CD4-positive, alpha-beta T cell treated with Interleukin-15 for 1 hour (primary cell): ENCODE results near the gene BCAT1.
"Not testable (repeated sequence)": the region's sequence is repeated elsewhere in the genome, so short reads cannot be mapped to it uniquely, and the experiment has no call there.

Experiments
- DNase-seq: peaks from one replicate; pipeline ENCODE4 v3.0.0-alpha.2; 2020

Gene BCAT1

DNA sequence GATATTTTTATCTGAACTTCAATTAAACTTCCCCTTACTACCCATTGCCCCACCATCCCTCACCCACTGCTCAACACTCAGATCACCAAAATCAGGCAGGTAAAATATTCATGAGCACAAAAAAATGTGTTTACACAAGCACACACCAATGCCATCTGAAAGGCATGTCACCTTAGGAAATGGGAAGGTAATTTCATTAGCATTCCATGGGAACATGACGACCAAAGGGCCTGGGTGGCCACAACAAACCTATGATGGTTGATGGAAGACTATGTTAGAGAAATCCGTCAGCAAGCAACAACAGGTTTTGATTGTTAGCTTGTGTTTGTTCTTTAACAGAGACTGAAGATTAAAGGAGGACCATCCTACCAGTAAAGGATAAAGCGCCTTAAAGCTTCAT, 97.6 kb downstream of the BCAT1 start:
- DNase-seq = no peak

DNA sequence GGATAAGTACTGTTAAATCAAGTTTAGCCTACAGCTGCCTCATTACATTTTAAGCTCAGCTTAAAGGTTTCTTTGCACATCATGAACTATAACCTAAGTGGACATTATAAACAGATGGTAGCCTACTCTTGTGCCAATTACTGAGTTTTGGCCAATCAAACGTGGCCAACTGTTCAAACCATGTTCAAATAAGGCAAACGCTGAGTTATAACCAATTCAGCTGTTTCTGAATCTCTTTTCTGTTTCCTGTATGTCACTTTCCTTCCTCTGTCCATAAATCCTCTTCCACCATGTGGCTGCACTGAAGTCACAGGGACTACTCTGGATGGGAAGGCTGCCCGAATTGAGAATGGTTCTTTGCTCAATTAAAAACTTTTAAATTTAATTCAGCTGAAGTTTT, 98.4 kb downstream of the BCAT1 start:
- no peak for DNase-seq

DNA sequence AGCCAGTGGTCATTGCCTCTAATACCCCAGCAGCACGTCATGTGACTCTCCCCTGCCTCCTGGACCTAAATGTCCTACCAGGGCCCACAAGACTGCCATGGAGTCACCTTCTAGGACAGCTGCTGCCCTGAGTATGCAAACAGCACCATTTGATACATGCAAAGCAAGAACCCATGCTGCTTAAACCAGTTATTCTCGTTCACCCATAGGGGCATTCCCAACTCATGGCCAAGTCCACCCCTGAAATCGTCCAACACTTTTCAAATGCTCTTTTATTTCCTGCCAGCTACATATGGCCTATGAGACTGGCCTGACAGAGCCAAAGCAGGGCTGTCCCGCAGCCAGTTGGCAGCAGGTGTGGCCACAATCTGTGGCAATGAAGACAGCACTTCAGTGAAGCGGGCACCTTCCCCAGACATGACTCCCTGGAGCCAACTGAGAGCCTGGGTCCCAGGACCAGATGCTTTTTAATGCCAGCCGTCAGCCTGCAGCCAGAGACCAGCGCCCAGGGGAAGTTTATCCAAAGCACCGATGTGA, 99.9 kb downstream of the BCAT1 start:
- no peak for DNase-seq

- no peak for DNase-seq
These were observed 102.2 kb downstream of the BCAT1 start for GRCh38 chr12:24846689-24847088.

DNA sequence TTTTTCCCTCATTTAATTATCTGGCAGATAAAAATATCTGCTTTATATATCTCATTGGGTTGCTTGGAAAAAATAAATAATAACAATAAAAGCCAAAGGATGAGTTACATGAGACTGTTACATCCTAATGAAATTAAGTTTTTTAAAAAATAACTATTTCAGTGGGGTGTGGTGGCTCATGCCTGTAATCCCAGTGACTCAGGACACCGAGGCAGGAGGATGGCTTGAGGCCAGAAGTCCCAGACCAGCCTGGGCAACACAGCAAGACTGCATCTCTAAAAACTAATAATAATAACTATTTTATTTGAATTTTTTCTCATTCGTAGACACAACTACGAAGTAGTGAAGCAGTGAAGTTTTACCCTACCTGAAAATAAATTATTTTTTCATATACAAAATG, 103.3 kb downstream of the BCAT1 start:
- DNase-seq = no peak

GRCh38 chr12:24840046-24840800, 108.7 kb downstream of the BCAT1 start:
- no peak for DNase-seq

GRCh38 chr12:24839268-24839791, 109.6 kb downstream of the BCAT1 start:
- no peak for DNase-seq

DNA sequence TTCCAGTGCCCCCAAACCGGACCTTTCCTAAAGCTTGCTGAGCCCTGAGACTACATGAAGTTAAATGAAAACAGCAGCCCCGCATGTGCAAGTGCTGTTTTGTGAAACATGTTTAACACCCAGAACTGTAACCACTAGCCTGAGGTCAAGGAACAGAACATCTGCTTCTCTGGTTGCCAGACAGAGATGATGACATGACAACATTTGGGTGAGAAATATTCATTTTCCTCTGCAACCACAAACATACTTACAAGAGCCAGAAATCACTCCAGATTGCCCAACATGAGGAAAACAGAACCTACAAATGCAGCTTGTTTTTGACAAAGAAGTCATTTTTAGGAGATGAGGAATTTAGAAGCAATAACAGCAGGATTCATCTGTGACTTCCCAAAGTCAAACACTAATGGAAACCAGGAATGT, 110.4 kb downstream of the BCAT1 start:
- DNase-seq = no peak

GRCh38 chr12:24835377-24835776, 113.5 kb downstream of the BCAT1 start:
- DNase-seq = no peak

- DNase-seq = no peak
These were observed 115.4 kb downstream of the BCAT1 start for GRCh38 chr12:24833513-24833912.

- DNase-seq = no peak
These were observed 124.9 kb downstream of the BCAT1 start for GRCh38 chr12:24823808-24824515.

GRCh38 chr12:24822121-24822899, 126.6 kb downstream of the BCAT1 start:
- DNase-seq = no peak

- DNase-seq = no peak
These were observed 127.2 kb downstream of the BCAT1 start for GRCh38 chr12:24821691-24822090.

GRCh38 chr12:24820872-24821271, 128.0 kb downstream of the BCAT1 start:
- DNase-seq = no peak

DNA sequence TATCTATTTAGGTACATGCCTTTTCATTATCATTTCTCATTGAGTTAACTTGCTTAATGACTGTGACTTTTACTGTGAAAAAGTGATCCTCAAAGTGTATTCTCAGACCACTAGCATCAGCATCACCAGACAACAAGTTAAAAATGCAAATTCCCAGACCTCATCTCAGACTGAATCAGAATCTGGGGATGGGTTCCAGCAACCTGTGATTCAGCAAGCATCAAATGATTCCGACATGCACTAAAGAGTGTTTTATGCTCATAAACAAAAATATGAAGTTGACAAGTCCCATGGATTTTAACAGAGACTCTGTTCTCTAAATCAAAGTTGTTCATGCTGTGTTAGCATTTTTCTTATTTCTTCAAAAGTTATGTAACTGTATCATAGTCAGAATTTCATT, 130.6 kb downstream of the BCAT1 start:
- DNase-seq = no peak

DNA sequence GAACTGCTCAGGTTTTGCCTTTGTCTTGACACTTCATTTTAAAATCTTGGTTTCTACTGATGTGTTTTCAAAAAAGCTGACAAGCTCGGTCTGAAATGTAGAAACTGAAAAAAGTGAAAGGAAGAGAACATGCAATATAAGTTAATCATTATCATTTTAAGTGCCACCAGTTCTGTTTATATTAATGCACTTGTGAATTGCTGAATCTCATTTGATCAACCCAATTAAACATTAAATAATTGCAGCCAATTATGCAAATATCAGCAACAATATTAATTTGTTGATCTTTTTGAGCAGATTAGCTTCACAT, 133.8 kb downstream of the BCAT1 start:
- no peak for DNase-seq

DNA sequence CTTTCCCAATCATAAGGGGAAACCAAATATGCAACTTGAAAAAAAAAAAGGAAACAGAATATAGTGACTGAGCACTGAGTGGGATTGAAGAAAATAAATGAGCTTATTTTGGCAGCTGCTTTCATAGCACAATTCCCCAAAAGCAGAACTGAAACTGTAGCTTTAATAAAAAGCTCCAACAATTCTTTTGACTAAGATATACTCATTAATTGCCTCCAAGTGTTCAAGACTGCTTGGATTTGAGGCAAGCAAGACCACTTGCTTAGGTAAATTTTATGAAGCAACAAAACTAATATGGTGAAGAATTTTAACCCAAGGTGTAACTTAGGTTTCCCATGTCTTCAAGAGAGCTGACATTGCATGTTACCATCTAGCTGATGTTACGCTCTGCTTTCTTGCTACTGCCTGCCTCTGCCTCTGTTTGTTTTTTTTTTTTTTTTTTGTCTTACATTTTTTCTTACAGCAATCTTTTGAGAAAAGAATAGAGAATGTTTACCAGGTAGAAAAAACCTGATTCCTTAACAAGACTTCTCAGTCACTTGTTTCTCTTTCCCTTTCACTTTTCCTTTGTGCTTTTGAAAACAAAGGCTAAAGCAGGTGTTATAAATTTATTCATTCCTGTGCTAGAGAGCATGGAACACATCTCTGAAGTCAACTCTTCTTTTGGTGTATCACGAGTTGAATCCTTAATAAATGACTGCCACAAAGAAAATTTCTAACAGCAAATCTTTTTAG, 134.4 kb downstream of the BCAT1 start:
- no peak for DNase-seq

GRCh38 chr12:24810378-24810777, 138.5 kb downstream of the BCAT1 start:
- no peak for DNase-seq

DNA sequence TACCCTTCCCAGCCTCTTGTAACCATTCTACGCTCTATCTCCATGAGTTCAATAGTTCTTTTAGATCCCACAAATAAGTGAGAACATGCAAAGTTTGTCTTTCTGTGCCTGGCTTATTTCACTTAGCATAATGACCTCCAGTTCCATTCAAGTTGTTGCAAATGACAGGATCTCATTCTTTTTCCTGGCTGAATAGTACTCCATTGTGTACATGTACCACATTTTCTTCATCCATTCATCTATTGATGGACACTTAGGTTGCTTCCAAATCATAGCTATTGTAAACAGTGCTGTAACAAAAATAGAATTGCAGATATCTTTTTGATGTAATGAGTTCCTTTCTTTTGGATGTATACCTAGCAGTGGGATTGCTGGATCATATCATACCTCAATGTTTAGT, 139.6 kb downstream of the BCAT1 start:
- not testable (repeated sequence) for DNase-seq

DNA sequence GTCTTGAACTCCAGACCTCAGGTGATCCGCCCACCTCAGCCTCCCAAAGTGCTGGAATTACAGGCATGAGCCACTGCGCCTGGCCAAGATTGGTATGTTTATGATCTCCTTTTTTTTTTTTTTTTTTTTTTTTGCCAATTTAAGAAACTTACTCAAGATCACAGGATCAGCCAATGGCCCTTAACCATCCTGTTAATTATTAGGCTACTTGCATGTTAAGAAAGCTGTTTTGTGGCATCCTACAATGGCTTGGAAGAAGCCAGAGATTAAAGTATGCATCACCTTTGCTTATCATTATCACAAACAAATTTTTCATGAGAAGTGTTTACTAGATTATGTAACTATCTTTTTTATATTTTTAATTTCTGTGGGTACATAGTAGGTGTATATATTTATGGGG, 140.2 kb downstream of the BCAT1 start:
- DNase-seq = no peak

GRCh38 chr12:24806386-24806785, 142.5 kb downstream of the BCAT1 start:
- no peak for DNase-seq

DNA sequence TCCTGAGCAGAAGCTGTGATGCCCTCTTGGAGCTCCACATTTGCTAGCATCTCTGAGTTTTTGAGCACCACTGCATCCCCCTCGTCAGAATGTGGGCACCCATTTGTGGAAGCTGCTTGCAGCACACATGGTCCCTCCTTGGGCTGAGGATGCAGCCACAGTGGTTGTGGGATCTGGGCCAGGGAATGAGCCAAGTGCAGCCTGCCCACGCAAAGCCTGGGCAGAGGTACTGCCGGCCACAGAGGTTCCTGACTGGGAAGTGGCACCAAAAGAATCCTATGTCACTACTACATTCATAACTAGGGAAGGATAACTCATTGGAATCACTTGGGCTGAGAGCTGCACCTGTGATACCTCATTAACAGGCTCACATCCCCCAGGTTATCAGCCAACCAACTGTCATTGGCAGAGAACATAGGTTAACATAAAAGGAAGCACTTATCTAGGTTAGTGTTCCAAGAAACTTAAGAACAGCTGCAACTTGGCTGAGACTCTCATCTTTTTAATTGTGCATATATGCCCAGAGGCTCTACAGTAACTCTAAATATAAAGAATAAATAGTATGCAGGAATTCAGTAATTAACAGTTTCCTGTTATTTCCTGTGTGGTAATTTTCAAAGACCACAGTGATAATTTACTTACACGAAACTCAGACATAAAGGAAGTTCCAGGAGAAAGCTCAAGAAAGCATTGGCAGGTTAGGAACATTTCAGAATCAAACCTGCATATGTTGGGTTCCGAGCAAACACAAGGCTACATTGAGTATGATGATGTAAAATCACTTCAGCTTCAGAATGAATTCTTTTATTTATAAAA, 145.3 kb downstream of the BCAT1 start:
- no peak for DNase-seq
